HepG2 (cell line): ENCODE results near the gene ARL15. TPM values are rescaled to one million over a fixed set of nuclear protein-coding genes. Genes with fewer than 3 reads are reported as not detected.

Experiments
- IKZF1 ChIP-seq: fragments of 450-650 bp; IDR thresholded peaks from 2 replicates; pipeline ENCODE4 v1.7.1; 2016
- LRRFIP1 ChIP-seq: sonication (generic); formaldehyde crosslinking; conservative IDR thresholded peaks from 2 replicates; pipeline ENCODE4 v1.4.0; 2020; ENCODE audit warnings: missing genetic modification reagents
- MAFK ChIP-seq, 2 experiments: IDR thresholded peaks in 1 of 2; conservative IDR thresholded peaks in 1 of 2; 2 replicates each; pipeline ENCODE4 v1.6.1; 2011; ENCODE audit warnings: improper control_type of control experiment in 2 of 2, low read length in 2 of 2
- NR0B2 ChIP-seq: sonication (generic); formaldehyde crosslinking; IDR thresholded peaks from 2 replicates; pipeline ENCODE4 v1.4.0; 2020; ENCODE audit warnings: mild to moderate bottlenecking, missing genetic modification reagents
- ZBTB40 ChIP-seq, 2 experiments: fragments of 450-650 bp in 1 of 2; sonication (generic) in 1 of 2; formaldehyde crosslinking in 1 of 2; IDR thresholded peaks; 2 replicates each; pipeline versions ENCODE4 v1.6.1 to v1.8.0; 2016 to 2022; ENCODE audit warnings: antibody characterized with exemption in 1 of 2, mild to moderate bottlenecking in 1 of 2, missing genetic modification reagents in 1 of 2
- ZNF83 ChIP-seq: sonication (generic); formaldehyde crosslinking; IDR thresholded peaks from 2 replicates; pipeline ENCODE4 v1.4.0; 2020; ENCODE audit warnings: missing genetic modification reagents, mild to moderate bottlenecking, borderline replicate concordance
- polyA plus RNA-seq, 8 experiments: library from polyadenylated mRNA; depleted of rRNA in 3 of 8; stranded (reverse) in 7 of 8; unstranded in 1 of 8; fragments of >200 nt; fragmentation: Illumina TruSeq in 4 of 8; extraction: Trizol in 4 of 8; gene quantifications; 2 replicates each; pipeline versions ENCODE4 v1.2.1 to v1.2.3, GENCODE V29; 2011 to 2016; ENCODE audit warnings: low read depth in 4 of 8, missing spikeins in 1 of 8, mixed read lengths in 1 of 8; ENCODE audit not compliant: insufficient read depth in 1 of 8
- total RNA-seq, 5 experiments: library from RNA; depleted of rRNA; stranded (reverse); fragments of >200 nt; fragmentation: Illumina TruSeq; extraction: Trizol; gene quantifications; 2 replicates each; pipeline ENCODE4 v1.2.3, GENCODE V29; 2016; ENCODE audit warnings: low read depth in 1 of 5

ARL15 gene
- total and polyA plus RNA-seq, 2 of the 13 experiments (the other 11 are each of a cell fraction or from before 2014, with no cell fraction given), result 2.5 to 7.7 TPM

- TF ChIP-seq ZBTB40 (IDR thresholded peaks at IDR 0.05) (no peak), ZBTB40 (CRISPR knock-in tag; IDR thresholded peaks at IDR 0.05) (no peak), IKZF1 (no peak), MAFK (conservative IDR thresholded peaks at IDR 0.05 in 1 of 2, IDR thresholded peaks at IDR 0.05 in 1 of 2; ENCODE audit: low read length in 2 of 2) (no peak), NR0B2 (CRISPR knock-in tag) (no peak), ZNF83 (CRISPR knock-in tag) (no peak), LRRFIP1 (no peak)
- TF ChIP-seq, all 625 proteins: peak for 0
Observed at GRCh38 chr5:54095969-54096368, 214.4 kb downstream of the ARL15 start (continued).
